GM12878 (cell line): ENCODE results near the gene IZUMO1R.

Experiments
- BACH1 ChIP-seq: fragments of 450-650 bp; IDR thresholded peaks from 2 replicates; pipeline ENCODE4 v1.6.1; 2017; ENCODE audit warnings: mild to moderate bottlenecking, borderline replicate concordance
- CHD4 ChIP-seq: fragments of 200-600 bp; sonication (generic); IDR thresholded peaks from 2 replicates; pipeline ENCODE4 v1.6.1; 2016; ENCODE audit warnings: mild to moderate bottlenecking
- CTCF ChIP-seq, 3 experiments: IDR thresholded peaks in 2 of 3; conservative IDR thresholded peaks in 1 of 3; 2 replicates each; pipeline ENCODE4 v1.5.1; 2011; ENCODE audit warnings: low read depth in 3 of 3, low read length in 3 of 3, mild to moderate bottlenecking in 3 of 3, control low read depth in 2 of 3, moderate library complexity in 2 of 3, inconsistent platforms in 1 of 3, mixed read lengths in 1 of 3; ENCODE audit not compliant: control insufficient read depth in 2 of 3, insufficient read depth in 1 of 3; ENCODE audit errors: extremely low read depth in 1 of 3
- HDGF ChIP-seq: fragments of 450-650 bp; IDR thresholded peaks from 2 replicates; pipeline ENCODE4 v1.6.1; 2016; ENCODE audit warnings: antibody characterized with exemption
- MTA3 ChIP-seq: IDR thresholded peaks from 2 replicates; pipeline ENCODE4 v1.6.1; 2012; ENCODE audit warnings: low read length, inconsistent platforms, borderline replicate concordance
- NFXL1 ChIP-seq: fragments of 450-650 bp; IDR thresholded peaks from 2 replicates; pipeline ENCODE4 v1.6.1; 2017; ENCODE audit warnings: antibody characterized with exemption, mild to moderate bottlenecking, borderline replicate concordance
- SMC3 ChIP-seq: IDR thresholded peaks from 2 replicates; pipeline ENCODE4 v1.6.1; 2011; ENCODE audit warnings: low read length, improper control_type of control experiment, borderline replicate concordance
- SUPT20H ChIP-seq: IDR thresholded peaks from 2 replicates; pipeline ENCODE4 v1.6.1; 2011; ENCODE audit warnings: low read depth, mild to moderate bottlenecking, low read length, moderate library complexity, borderline replicate concordance; ENCODE audit not compliant: control insufficient read depth
- ZBED1 ChIP-seq: IDR thresholded peaks from 2 replicates; pipeline ENCODE4 v1.6.1; 2016; ENCODE audit warnings: borderline replicate concordance
- ZNF24 ChIP-seq: fragments of 450-650 bp; IDR thresholded peaks from 2 replicates; pipeline ENCODE4 v1.6.1; 2017; ENCODE audit warnings: antibody characterized with exemption, mild to moderate bottlenecking

GRCh38 chr11:94336033-94336432 is 31.7 kb downstream of the IZUMO1R start:
- TF ChIP-seq MTA3 (no peak), BACH1 (no peak), HDGF (no peak), CTCF (IDR thresholded peaks at IDR 0.05 in 2 of 3, conservative IDR thresholded peaks at IDR 0.05 in 1 of 3; ENCODE audit: control insufficient read depth in 2 of 3, extremely low read depth in 1 of 3, insufficient read depth in 1 of 3, low read depth in 3 of 3, low read length in 3 of 3) (no peak), SMC3 (no peak), CHD4 (no peak), NFXL1 (no peak), ZNF24 (no peak), SUPT20H (no peak), ZBED1 (no peak)
